ENCODE measurements around the gene ZNF280A.
A peak's percentile ranks its signal among the peaks of the same experiment; 100 is the strongest.

The ZNF280A gene

GRCh38 chr22:22485524-22485923, 34.5 kb downstream of the ZNF280A start:
- Mint-ChIP-seq H3K4me1 (peaks cover 37% of the 10 kb centered on the region), H3K27me3 (ENCODE audit: low read depth) (no peaks in the 10 kb centered on the region), H3K9me3 (no peaks in the 10 kb centered on the region), H3K36me3 (ENCODE audit: low read depth) (peaks cover 41% of the 10 kb centered on the region), H3K4me3 (no peak overlapping the region), H3K27ac (peak overlapping the region in 1 of 3 experiments; percentile 3)
- TF ChIP-seq CTCF (IDR thresholded peaks at IDR 0.05; ENCODE audit: unreplicated experiment in 3 of 3), result no peak

GRCh38 chr22:22484023-22484422, 36.0 kb downstream of the ZNF280A start:
- Mint-ChIP-seq H3K9me3 (no peaks in the 10 kb centered on the region), H3K27me3 (ENCODE audit: low read depth) (no peaks in the 10 kb centered on the region), H3K36me3 (ENCODE audit: low read depth) (peaks cover 35% of the 10 kb centered on the region), H3K27ac (no peak overlapping the region), H3K4me3 (no peak overlapping the region), H3K4me1 (peaks cover 37% of the 10 kb centered on the region)
- no peak for TF ChIP-seq CTCF (IDR thresholded peaks at IDR 0.05; ENCODE audit: unreplicated experiment in 3 of 3)

GRCh38 chr22:22480940-22481339, 39.1 kb downstream of the ZNF280A start:
- no peak for TF ChIP-seq CTCF (IDR thresholded peaks at IDR 0.05; ENCODE audit: unreplicated experiment in 3 of 3)
- peaks cover 12% of the 10 kb centered on the region for H3K4me1 Mint-ChIP-seq
- H3K4me3 Mint-ChIP-seq, result no peak overlapping the region
- no peaks in the 10 kb centered on the region for H3K27me3 Mint-ChIP-seq (ENCODE audit: low read depth)
- no peak overlapping the region for H3K27ac Mint-ChIP-seq
- peaks cover 16% of the 10 kb centered on the region for H3K36me3 Mint-ChIP-seq (ENCODE audit: low read depth)
- H3K9me3 Mint-ChIP-seq, result no peaks in the 10 kb centered on the region

GRCh38 chr22:22479999-22480532, 40.0 kb downstream of the ZNF280A start:
- Mint-ChIP-seq H3K36me3 (ENCODE audit: low read depth) (peaks cover 8% of the 10 kb centered on the region), H3K27me3 (ENCODE audit: low read depth) (no peaks in the 10 kb centered on the region), H3K9me3 (no peaks in the 10 kb centered on the region), H3K4me3 (no peak overlapping the region), H3K4me1 (peaks cover 5% of the 10 kb centered on the region), H3K27ac (no peak overlapping the region)
- TF ChIP-seq CTCF (IDR thresholded peaks at IDR 0.05; ENCODE audit: unreplicated experiment in 3 of 3), result no peak

GRCh38 chr22:22479116-22479515, 41.0 kb downstream of the ZNF280A start:
- Mint-ChIP-seq H3K4me3 (no peak overlapping the region), H3K27ac (no peak overlapping the region), H3K9me3 (no peaks in the 10 kb centered on the region), H3K27me3 (ENCODE audit: low read depth) (no peaks in the 10 kb centered on the region), H3K4me1 (no peaks in the 10 kb centered on the region), H3K36me3 (ENCODE audit: low read depth) (peaks cover 2% of the 10 kb centered on the region)
- no peak for TF ChIP-seq CTCF (IDR thresholded peaks at IDR 0.05; ENCODE audit: unreplicated experiment in 3 of 3)

GRCh38 chr22:22478470-22478869, 41.6 kb downstream of the ZNF280A start:
- Mint-ChIP-seq H3K9me3 (no peaks in the 10 kb centered on the region), H3K27me3 (ENCODE audit: low read depth) (no peaks in the 10 kb centered on the region), H3K27ac (no peak overlapping the region), H3K36me3 (ENCODE audit: low read depth) (no peaks in the 10 kb centered on the region), H3K4me3 (no peak overlapping the region), H3K4me1 (no peaks in the 10 kb centered on the region)
- no peak for TF ChIP-seq CTCF (IDR thresholded peaks at IDR 0.05; ENCODE audit: unreplicated experiment in 3 of 3)

All from nephron (organoid).